ENCODE measurements around the gene REPIN1. TPM values are rescaled to one million over a fixed set of nuclear protein-coding genes. Genes with fewer than 3 reads are reported as not detected.

The REPIN1 gene
- total RNA-seq, 1 experiment from 2014 or later, result 106 TPM

DNA sequence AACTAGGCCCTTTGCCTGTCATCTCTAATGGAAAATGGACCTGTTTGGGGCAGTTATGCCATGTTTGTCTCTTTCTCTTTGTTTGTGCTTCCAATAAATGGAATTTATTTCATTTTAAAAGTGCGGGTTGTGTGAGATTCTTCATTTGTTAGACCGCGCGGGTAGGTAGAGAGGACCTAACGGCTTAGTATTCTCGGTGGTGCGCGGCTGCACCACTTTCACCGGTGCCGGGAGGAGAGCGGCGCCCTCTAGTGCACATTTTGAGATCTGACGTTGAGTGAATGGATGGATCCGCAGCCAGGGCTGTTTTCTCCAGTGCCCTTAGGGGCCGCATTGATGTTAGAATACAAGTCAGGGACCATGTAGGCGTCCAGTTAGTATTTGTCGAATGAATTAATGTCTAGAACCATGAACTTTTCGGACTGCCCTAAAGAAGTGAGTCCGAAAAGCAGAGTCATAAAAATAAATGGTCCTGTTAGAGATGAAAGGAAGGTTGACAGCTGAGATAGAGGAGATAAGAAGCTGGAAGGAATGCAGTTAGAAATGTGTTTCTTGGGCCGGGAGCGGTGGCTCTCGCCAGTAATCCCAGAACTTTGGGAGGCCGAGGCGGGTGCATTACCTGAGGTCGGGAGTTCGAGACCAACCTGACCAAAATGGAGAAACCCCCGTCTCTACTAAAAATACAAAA, 52.5 kb downstream of the REPIN1 start:
- Histone ChIP-seq H2BK120ac (ENCODE audit: low read depth, low read length, poor library complexity, severe bottlenecking) (no peak overlapping the region), H3K27me3 (ENCODE audit: insufficient read depth, low read length) (no peaks in the 10 kb centered on the region), H3K23me2 (ENCODE audit: insufficient read length, low read depth, low read length, poor library complexity, severe bottlenecking) (no peaks in the 10 kb centered on the region), H3K23ac (ENCODE audit: insufficient read length, low read depth, low read length) (no peak overlapping the region), H3T11ph (ENCODE audit: low read length) (no peak overlapping the region), H2AK5ac (ENCODE audit: insufficient read length, low read length) (no peak overlapping the region), H4K8ac (replicated peaks; ENCODE audit: insufficient read length, low read depth, low read length) (no peak overlapping the region), H4K20me1 (ENCODE audit: control insufficient read depth, insufficient read depth, insufficient read length) (no peaks in the 10 kb centered on the region), H3K79me1 (ENCODE audit: insufficient read depth, low read depth, low read length, poor library complexity, severe bottlenecking) (no peaks in the 10 kb centered on the region), H2BK15ac (ENCODE audit: low read depth, low read length) (no peak overlapping the region), H3K79me2 (ENCODE audit: insufficient read depth, low read length) (no peaks in the 10 kb centered on the region), H3K4me1 (ENCODE audit: insufficient read depth, low read length) (no peaks in the 10 kb centered on the region; the same call in 1 of the 2 replicates), H2BK5ac (ENCODE audit: insufficient read length, low read length) (no peak overlapping the region), H2BK12ac (ENCODE audit: insufficient read length, low read depth, low read length) (no peak overlapping the region), H3K9me3 (ENCODE audit: control insufficient read depth, low read depth, low read length) (no peaks in the 10 kb centered on the region), H2BK20ac (ENCODE audit: low read depth, low read length, poor library complexity, severe bottlenecking) (no peak overlapping the region), H3K18ac (ENCODE audit: insufficient read length, low read depth, low read length) (no peak overlapping the region), H2AFZ (ENCODE audit: low read length) (no peak overlapping the region), H3K14ac (ENCODE audit: insufficient read depth, low read length) (no peak overlapping the region), H3K4ac (ENCODE audit: low read depth, low read length) (no peak overlapping the region), H4K5ac (ENCODE audit: insufficient read length, low read depth, low read length) (no peak overlapping the region), H3K9ac (ENCODE audit: extremely low read depth, insufficient read length, low read length) (no peak overlapping the region), H4K91ac (ENCODE audit: insufficient read length, low read depth, low read length) (no peak overlapping the region), H3K4me2 (ENCODE audit: insufficient read depth, insufficient read length, low read length) (no peak overlapping the region), H3K27ac (ENCODE audit: insufficient read length, low read depth, low read length) (no peak overlapping the region), H3K56ac (ENCODE audit: insufficient read length, low read depth, low read length) (no peak overlapping the region)
- Mint-ChIP-seq H3K27me3 (ENCODE audit: low read depth) (peaks cover 14% of the 10 kb centered on the region), H3K27ac (peak overlapping the region in 2 of 3 experiments; percentile 60 to 82; a peak in 1 of 7 replicates), H3K9me3 (no peaks in the 10 kb centered on the region; a peak in 2 of 5 replicates), H3K4me1 (peaks cover 12 to 20% of the 10 kb centered on the region in 2 experiments), H3K36me3 (ENCODE audit: insufficient read depth in 1 of 3, low read depth in 3 of 3) (no peaks in the 10 kb centered on the region), H3K4me3 (no peak overlapping the region)
- WGBS (ENCODE audit: extremely low coverage, insufficient read length, low lambda C conversion rate), result no CpG with 5 or more reads among the region's 27 CpGs
- DNase-seq, result peak; percentile 87
- TF ChIP-seq CTCF (conservative IDR thresholded peaks at IDR 0.05), result peak; percentile 94

All from H9 (cell line).